ENCODE results near the gene ONECUT3.

DNA sequence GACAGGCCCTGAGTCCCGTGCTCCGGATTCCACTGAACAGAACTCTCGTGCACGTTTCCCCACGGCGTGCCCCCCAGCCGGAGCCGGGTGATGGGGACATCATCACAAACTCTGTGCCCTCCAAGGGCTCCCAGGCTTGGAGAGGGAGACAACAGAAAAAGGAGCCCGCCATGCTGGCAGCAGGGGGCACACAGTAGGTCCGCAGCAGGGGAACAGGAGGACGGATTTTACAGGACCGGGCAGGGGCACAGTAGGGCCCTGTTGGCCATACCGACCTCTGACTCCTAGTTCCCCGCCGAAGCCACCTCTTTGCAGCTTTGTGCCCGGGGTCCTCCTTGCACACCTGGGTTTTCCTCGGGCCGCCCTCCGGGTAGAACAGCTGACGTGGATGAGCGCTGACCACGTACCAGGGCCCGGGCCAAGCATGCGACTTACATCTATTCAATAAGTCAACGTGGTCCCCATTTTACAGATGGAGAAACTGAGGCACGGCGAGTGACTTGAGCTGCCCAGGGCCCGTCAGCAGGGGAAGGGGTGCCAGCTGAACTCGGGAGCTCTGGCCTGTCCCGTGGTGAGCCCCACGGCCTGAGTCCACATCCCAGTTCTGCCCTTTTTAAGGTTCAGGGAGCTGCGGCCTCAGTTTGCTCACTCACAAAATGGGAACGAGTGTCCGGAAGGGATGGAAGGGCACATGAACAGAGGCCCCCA, 10.2 kb upstream of the ONECUT3 start:
- TF ChIP-seq, protein P1, sequence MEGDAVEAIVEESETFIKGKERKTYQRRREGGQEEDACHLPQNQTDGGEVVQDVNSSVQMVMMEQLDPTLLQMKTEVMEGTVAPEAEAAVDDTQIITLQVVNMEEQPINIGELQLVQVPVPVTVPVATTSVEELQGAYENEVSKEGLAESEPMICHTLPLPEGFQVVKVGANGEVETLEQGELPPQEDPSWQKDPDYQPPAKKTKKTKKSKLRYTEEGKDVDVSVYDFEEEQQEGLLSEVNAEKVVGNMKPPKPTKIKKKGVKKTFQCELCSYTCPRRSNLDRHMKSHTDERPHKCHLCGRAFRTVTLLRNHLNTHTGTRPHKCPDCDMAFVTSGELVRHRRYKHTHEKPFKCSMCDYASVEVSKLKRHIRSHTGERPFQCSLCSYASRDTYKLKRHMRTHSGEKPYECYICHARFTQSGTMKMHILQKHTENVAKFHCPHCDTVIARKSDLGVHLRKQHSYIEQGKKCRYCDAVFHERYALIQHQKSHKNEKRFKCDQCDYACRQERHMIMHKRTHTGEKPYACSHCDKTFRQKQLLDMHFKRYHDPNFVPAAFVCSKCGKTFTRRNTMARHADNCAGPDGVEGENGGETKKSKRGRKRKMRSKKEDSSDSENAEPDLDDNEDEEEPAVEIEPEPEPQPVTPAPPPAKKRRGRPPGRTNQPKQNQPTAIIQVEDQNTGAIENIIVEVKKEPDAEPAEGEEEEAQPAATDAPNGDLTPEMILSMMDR (IDR thresholded peaks at IDR 0.05): no peak
- TF ChIP-seq EZH2 (IDR thresholded peaks at IDR 0.05) (no peak), EZH2phosphoT487 (IDR thresholded peaks at IDR 0.05) (no peak)
